ENCODE data around the gene NUFIP1.
"Not testable (repeated sequence)": the region's sequence is repeated elsewhere in the genome, so short reads cannot be mapped to it uniquely, and the experiment has no call there.

The NUFIP1 gene

GRCh38 chr13:44989071-44989889, at the start of gene NUFIP1, which contains the start of gene GPALPP1:
NUFIP1 (minus strand) TSS chr13:44989471; CDS start chr13:44989436, 35 bp downstream.
GPALPP1 (plus strand) TSS chr13:44989538; CDS start chr13:44989655, 117 bp downstream.
- DNase-seq: peak; percentile 85

- no peak for DNase-seq
Observed at GRCh38 chr13:45036206-45036605, 46.9 kb upstream of the NUFIP1 start.

GRCh38 chr13:45034342-45034741, 45.1 kb upstream of the NUFIP1 start:
- no peak for DNase-seq

GRCh38 chr13:45024847-45025246, 35.6 kb upstream of the NUFIP1 start:
- no peak for DNase-seq

- no peak for DNase-seq
Observed at GRCh38 chr13:45021250-45021649, 32.0 kb upstream of the NUFIP1 start.

GRCh38 chr13:45019981-45020380, 30.7 kb upstream of the NUFIP1 start:
- DNase-seq: not testable (repeated sequence)

GRCh38 chr13:45016792-45017425, 27.6 kb upstream of the NUFIP1 start:
- DNase-seq: no peak

- DNase-seq: no peak
Observed at GRCh38 chr13:45015300-45015699, 26.0 kb upstream of the NUFIP1 start.

GRCh38 chr13:45011198-45011597, 21.9 kb upstream of the NUFIP1 start:
- DNase-seq: no peak

GRCh38 chr13:45007823-45008222, 18.6 kb upstream of the NUFIP1 start:
- DNase-seq: no peak

- DNase-seq: no peak
Observed at GRCh38 chr13:45007225-45007624, 18.0 kb upstream of the NUFIP1 start.

GRCh38 chr13:45004096-45004495, 14.8 kb upstream of the NUFIP1 start:
- DNase-seq: no peak

- DNase-seq: no peak
Observed at GRCh38 chr13:45003417-45003816, 14.1 kb upstream of the NUFIP1 start.

GRCh38 chr13:44989941-44990340, 670 bp upstream of the NUFIP1 start:
- no peak for DNase-seq

- no peak for DNase-seq
Observed at GRCh38 chr13:44978328-44978727, 10.9 kb downstream of the NUFIP1 start.

- DNase-seq: no peak
Observed at GRCh38 chr13:44976949-44977583, 12.2 kb downstream of the NUFIP1 start.

GRCh38 chr13:44976196-44976595, 13.1 kb downstream of the NUFIP1 start:
- no peak for DNase-seq

GRCh38 chr13:44974056-44974793, 15.0 kb downstream of the NUFIP1 start:
- no peak for DNase-seq

- DNase-seq: peak; percentile 7
Observed at GRCh38 chr13:44972956-44973581, 16.2 kb downstream of the NUFIP1 start.

- no peak for DNase-seq
Observed at GRCh38 chr13:44971656-44972595, 17.3 kb downstream of the NUFIP1 start.
